Spleen (tissue), 7 donors: ENCODE data around the gene KCNK18.

Experiments
- CTCF ChIP-seq, 11 experiments: fragments of 200-600 bp in 7 of 11; fragments of 450-650 bp in 4 of 11; sonication (generic) in 4 of 11; IDR thresholded peaks in 8 of 11; conservative IDR thresholded peaks in 3 of 11; 1 replicate in 7 of 11; 2 replicates in 4 of 11; pipeline versions ENCODE4 v1.4.0 to v1.8.0; 2016 to 2021; ENCODE audit warnings: antibody characterized with exemption in 11 of 11, inconsistent platforms in 4 of 11, mild to moderate bottlenecking in 1 of 11
- POLR2AphosphoS5 ChIP-seq, 3 donors: sonication (generic); formaldehyde crosslinking; IDR thresholded peaks; one replicate each; pipeline ENCODE4 v1.5.1; 2017; ENCODE audit warnings: antibody characterized with exemption in 3 of 3
- donor health status: DM: no; HTN: no; CAD: no; lungs with moderate emphysema.
- donor health status: DM: no; HTN: no; CAD: no.
- donor health status: DM: no; HTN: no; CAD: no.

GRCh38 chr10:117184296-117184695 lies 13.0 kb upstream of the KCNK18 start:
- no peak for TF ChIP-seq POLR2AphosphoS5 (IDR thresholded peaks at IDR 0.05)
- no peak for TF ChIP-seq CTCF (IDR thresholded peaks at IDR 0.05 in 8 of 11, conservative IDR thresholded peaks at IDR 0.05 in 3 of 11)
